Astrocyte (in vitro differentiated cells and primary cell): ENCODE data around the gene HRAS.

Experiments used
- CTCF ChIP-seq: IDR thresholded peaks from 2 replicates; pipeline ENCODE4 v1.5.1; 2011; ENCODE audit warnings: low read depth, mild to moderate bottlenecking, inconsistent platforms, low read length, moderate library complexity; ENCODE audit not compliant: insufficient read depth
- EZH2 ChIP-seq: IDR thresholded peaks from 2 replicates; pipeline ENCODE4 v1.6.1; 2012; ENCODE audit warnings: mild to moderate bottlenecking, low read length, inconsistent platforms; ENCODE audit not compliant: insufficient read depth

DNA sequence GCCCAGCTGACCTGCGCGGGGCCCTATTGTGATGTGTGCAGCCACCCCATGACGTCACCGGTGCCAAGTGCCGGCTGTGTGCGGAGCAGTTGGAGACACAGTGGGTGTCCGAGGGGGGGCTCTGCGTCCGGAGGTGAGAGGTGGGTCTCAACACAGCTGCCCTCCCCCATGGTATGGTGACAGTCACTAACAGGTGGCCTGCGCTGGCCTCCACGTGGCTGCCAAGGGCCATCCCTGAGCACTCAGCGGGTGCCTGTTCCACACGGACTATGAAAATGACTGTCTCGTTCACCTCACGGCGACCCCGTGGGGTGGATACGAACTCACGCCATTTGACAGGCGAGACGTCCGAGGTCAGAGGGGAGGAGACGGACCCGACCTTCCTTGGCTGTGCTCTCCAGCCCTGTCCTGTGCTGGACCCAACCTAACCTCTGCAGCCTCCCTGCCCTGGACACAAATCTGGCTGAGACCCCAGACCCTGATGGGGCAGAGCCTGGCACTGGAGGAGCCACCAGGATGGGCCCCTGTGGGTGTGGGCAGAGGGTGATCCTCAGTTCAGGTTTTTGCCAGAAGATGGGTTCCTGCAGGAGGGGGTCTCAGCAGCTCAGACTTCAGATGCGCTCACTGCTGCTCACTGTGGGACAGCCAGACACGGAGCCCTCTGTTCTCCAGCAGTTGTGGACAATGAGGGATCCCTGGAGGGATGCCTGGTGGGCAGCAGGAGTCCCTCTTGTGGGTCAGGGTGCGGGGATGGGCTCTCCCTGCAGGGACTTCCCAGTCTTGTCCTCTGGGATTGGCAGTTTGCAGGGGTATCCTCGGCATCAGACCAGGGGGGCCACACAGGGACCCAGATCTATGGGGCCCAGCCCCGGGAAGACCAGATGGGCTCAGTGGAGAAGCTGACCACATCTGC, 6.3 kb downstream of the HRAS start:
- no peak for TF ChIP-seq CTCF
- no peak for TF ChIP-seq EZH2
